Spleen (tissue), 13 donors: ENCODE data around the gene CDC42BPB. TPM values are rescaled to one million over a fixed set of nuclear protein-coding genes. Genes with fewer than 3 reads are reported as not detected.

ENCODE experiments used
- DNase-seq: peaks from one replicate; pipeline ENCODE4 v3.0.0-alpha.2; 2020
- H3K27ac ChIP-seq, 8 donors: fragments of 200-600 bp; sonication (generic) in 7 of 8; 1 replicate in 4 of 8; 2 replicates in 4 of 8; pipeline versions ENCODE4 v1.5.0 to v1.8.0; 2016 to 2021; ENCODE audit warnings: inconsistent platforms in 4 of 8, mild to moderate bottlenecking in 4 of 8, moderate library complexity in 1 of 8
- H3K27me3 ChIP-seq, 7 donors: fragments of 200-600 bp; sonication (generic) in 6 of 7; replicated peaks in 1 of 7; 1 replicate in 4 of 7; 2 replicates in 3 of 7; pipeline versions ENCODE4 v1.5.0 to v1.8.0; 2016 to 2021; ENCODE audit warnings: inconsistent platforms in 3 of 7, mild to moderate bottlenecking in 1 of 7
- H3K36me3 ChIP-seq, 6 donors: fragments of 200-600 bp; sonication (generic) in 5 of 6; 1 replicate in 4 of 6; 2 replicates in 2 of 6; pipeline versions ENCODE4 v1.5.0 to v1.8.0; 2016 to 2021; ENCODE audit warnings: inconsistent platforms in 2 of 6
- H3K4me1 ChIP-seq, 6 donors: fragments of 200-600 bp; sonication (generic) in 5 of 6; 1 replicate in 3 of 6; 2 replicates in 3 of 6; pipeline versions ENCODE4 v1.5.0 to v1.8.0; 2016 to 2021; ENCODE audit warnings: inconsistent platforms in 3 of 6
- H3K4me3 ChIP-seq, 8 donors: fragments of 200-600 bp; sonication (generic) in 7 of 8; 1 replicate in 4 of 8; 2 replicates in 4 of 8; pipeline versions ENCODE4 v1.5.0 to v1.8.0; 2016 to 2021; ENCODE audit warnings: inconsistent platforms in 4 of 8, mild to moderate bottlenecking in 4 of 8, moderate library complexity in 2 of 8
- H3K9me3 ChIP-seq, 8 donors: fragments of 200-600 bp; sonication (generic) in 7 of 8; 1 replicate in 4 of 8; 2 replicates in 4 of 8; pipeline versions ENCODE4 v1.5.0 to v1.8.0; 2016 to 2021; ENCODE audit warnings: inconsistent platforms in 4 of 8
- CTCF ChIP-seq, 11 experiments: fragments of 200-600 bp in 7 of 11; fragments of 450-650 bp in 4 of 11; sonication (generic) in 4 of 11; IDR thresholded peaks in 8 of 11; conservative IDR thresholded peaks in 3 of 11; 1 replicate in 7 of 11; 2 replicates in 4 of 11; pipeline versions ENCODE4 v1.4.0 to v1.8.0; 2016 to 2021; ENCODE audit warnings: antibody characterized with exemption in 11 of 11, inconsistent platforms in 4 of 11, mild to moderate bottlenecking in 1 of 11
- POLR2A ChIP-seq, 3 donors: fragments of 450-650 bp; IDR thresholded peaks; one replicate each; pipeline ENCODE4 v1.5.1; 2017; ENCODE audit warnings: antibody characterized with exemption in 3 of 3, mild to moderate bottlenecking in 1 of 3
- POLR2AphosphoS5 ChIP-seq, 3 donors: sonication (generic); formaldehyde crosslinking; IDR thresholded peaks; one replicate each; pipeline ENCODE4 v1.5.1; 2017; ENCODE audit warnings: antibody characterized with exemption in 3 of 3
- WGBS, 5 donors: extraction: QIAGEN DNeasy Blood & Tissue Kit in 3 of 5; methylation state at CpG; one replicate each; pipeline versions ENCODE4 v1.1.5 to v1.1.7; 2013 to 2018; 5-methylcytosine and 5-hydroxymethylcytosine counted together
- intact Hi-C: fragments of 100-400 bp; cut with DNase I; formaldehyde crosslinking; loops from one replicate; pipeline ENCODE4 v1.15.0; 2023; ENCODE audit warnings: low total_unique reads
- long read RNA-seq, 2 donors: transcript quantifications; one replicate each; lab custom pipeline, GENCODE V29; 2026
- polyA plus RNA-seq, 3 donors: library from polyadenylated mRNA; stranded (reverse); fragments of 200-250 nt; gene quantifications; one replicate each; pipeline ENCODE4 v1.2.1, GENCODE V29; 2013
- total RNA-seq, 7 donors: library from RNA; depleted of rRNA in 3 of 7; stranded (reverse); fragments of >200 nt in 3 of 7; fragmentation: NEBNext Ultra II Directional in 4 of 7; extraction: Animal tissue kit (Norgen Biotek cat#: 25700) in 4 of 7; gene quantifications; one replicate each; pipeline versions ENCODE4 v1.1.0 to v1.2.1, GENCODE V29; 2016 to 2021
- donor health status: healthy with polysubstance abuse.
- donor health status: DM: no; HTN: no; CAD: no; lungs with moderate emphysema.
- donor health status: DM: no; HTN: no; CAD: no.
- donor health status: Bipolar disorder and iron deficiency.
- donor health status: healthy.
- donor health status: DM: no; HTN: no; CAD: no.
- donor health status: DM: yes; HTN: yes; CAD: no.

Gene CDC42BPB
- total RNA-seq: 10 to 100 TPM; 40.2 to 94.5 (median 79.6) TPM
- 10 to 100 TPM in 2 of 3 donors, 1 to 10 TPM in 1; 6.4 to 22.6 (median 10.1) TPM for polyA plus RNA-seq
- long read RNA-seq, donor 1, partial matches to known transcripts: 6 of 6 reads
- long read RNA-seq, donor 1, other reads (novel, unspliced or antisense): 0 of 6 reads
- long read RNA-seq, donor 2: 0 reads

- Histone ChIP-seq H3K4me3 (peak within 1 kb of the TSS; percentile 76 to 96 (median 84)), H3K27me3 (peaks cover 0 to 35% (median 2%) of the 10 kb centered on the region in 7 donors), H3K27ac (peak within 1 kb of the TSS; percentile 60 to 93 (median 90)), H3K9me3 (no peaks in the 10 kb centered on the region), H3K4me1 (peaks cover 24 to 60% (median 44%) of the 10 kb centered on the region in 6 donors), H3K36me3 (no peaks in the 10 kb centered on the region)
- peak in 2 of 3 donors; percentile 75 to 78 for TF ChIP-seq POLR2AphosphoS5 (IDR thresholded peaks at IDR 0.05)
- no peak for TF ChIP-seq CTCF (IDR thresholded peaks at IDR 0.05 in 8 of 11, conservative IDR thresholded peaks at IDR 0.05 in 3 of 11)
- peak in 1 of 3 donors; percentile 10 for TF ChIP-seq POLR2A (IDR thresholded peaks at IDR 0.05)
- 0 to 3% (median 1%) methylated on average over 20 to 111 of the region's 113 CpGs for WGBS, 5 donors
- intact Hi-C loops: no loop called here
- DNase-seq: peak; percentile 93
Observed at GRCh38 chr14:103057372-103058163, at the start of gene CDC42BPB. CDC42BPB (minus strand) TSS chr14:103057549; CDS start chr14:103057173, 376 bp downstream.

- H3K9me3 ChIP-seq: no peaks in the 10 kb centered on the region
- peaks cover 6 to 69% (median 33%) of the 10 kb centered on the region in 7 donors for H3K27me3 ChIP-seq
- peak overlapping the region in 1 of 8 donors; percentile 40 for H3K27ac ChIP-seq
- H3K4me1 ChIP-seq: peaks cover 12 to 69% (median 53%) of the 10 kb centered on the region in 6 donors
- peak in 1 of 3 donors; percentile 11 for TF ChIP-seq POLR2AphosphoS5 (IDR thresholded peaks at IDR 0.05)
- no peak for TF ChIP-seq POLR2A (IDR thresholded peaks at IDR 0.05)
- peak in 2 of 11 experiments; percentile 6 to 37 for TF ChIP-seq CTCF (IDR thresholded peaks at IDR 0.05 in 8 of 11, conservative IDR thresholded peaks at IDR 0.05 in 3 of 11)
- no peak overlapping the region for H3K4me3 ChIP-seq
- intact Hi-C loops: loop anchor here (10.0 kb wide), 2 partner anchors 79 to 189 kb away; no protein-coding TSS in a partner anchor
- no peak for DNase-seq
- 34 to 58% (median 53%) methylated on average over 8 to 9 of the region's 9 CpGs for WGBS, 5 donors
- H3K36me3 ChIP-seq: no peaks in the 10 kb centered on the region
Observed at GRCh38 chr14:103105580-103106150, 48.3 kb upstream of the CDC42BPB start.

- TF ChIP-seq POLR2AphosphoS5 (IDR thresholded peaks at IDR 0.05) (peak in 2 of 3 donors; percentile 54 to 76), CTCF (IDR thresholded peaks at IDR 0.05 in 8 of 11, conservative IDR thresholded peaks at IDR 0.05 in 3 of 11) (peak; percentile 93 to 98 (median 96)), POLR2A (IDR thresholded peaks at IDR 0.05) (no peak)
- peaks cover 12 to 69% (median 55%) of the 10 kb centered on the region in 6 donors for H3K4me1 ChIP-seq
- H3K9me3 ChIP-seq: no peaks in the 10 kb centered on the region
- peaks cover 6 to 69% (median 33%) of the 10 kb centered on the region in 7 donors for H3K27me3 ChIP-seq
- H3K27ac ChIP-seq: peak overlapping the region in 1 of 8 donors; percentile 40
- intact Hi-C loops: loop anchor here (10.0 kb wide), 2 partner anchors 80 to 190 kb away; no protein-coding TSS in a partner anchor
- peak; percentile 94 for DNase-seq
- H3K36me3 ChIP-seq: no peaks in the 10 kb centered on the region
- H3K4me3 ChIP-seq: peak overlapping the region in 2 of 8 donors; percentile 17 to 58
- 7 to 10% (median 9%) methylated on average over 40 to 59 of the region's 59 CpGs for WGBS, 5 donors
Observed at GRCh38 chr14:103104654-103105452, 47.5 kb upstream of the CDC42BPB start.
